Astrocyte of the spinal cord (primary cell): ENCODE data around the gene SF1.

Source experiments
- DNase-seq: peaks from one replicate; pipeline ENCODE4 v3.0.0; 2011; ENCODE audit warnings: low read depth, low spot score
- H3K4me3 ChIP-seq: 2 replicates; pipeline ENCODE4 v1.5.1; 2011; ENCODE audit warnings: low read depth, mild to moderate bottlenecking, low read length, moderate library complexity
- CTCF ChIP-seq: IDR thresholded peaks from 2 replicates; pipeline ENCODE4 v1.5.1; 2012; ENCODE audit warnings: low read depth, mild to moderate bottlenecking, low read length, inconsistent platforms
- in situ Hi-C: cut with HindIII; loops from 2 replicates; pipeline ENCODE4 v1.10.0; 2017; ENCODE audit warnings: low sequenced_read_pairs

The SF1 gene

GRCh38 chr11:64728757-64729365, 49.5 kb downstream of the SF1 start:
- DNase-seq: no peak
- in situ Hi-C loops: no loop called here
- no peak for TF ChIP-seq CTCF
- H3K4me3 ChIP-seq: no peak overlapping the region

- no peak for DNase-seq
- H3K4me3 ChIP-seq: no peak overlapping the region
- TF ChIP-seq CTCF: no peak
- in situ Hi-C loops: no loop called here
These were observed 51.3 kb downstream of the SF1 start for GRCh38 chr11:64726867-64727530.

- in situ Hi-C loops: no loop called here
- H3K4me3 ChIP-seq: no peak overlapping the region
- no peak for TF ChIP-seq CTCF
- no peak for DNase-seq
These were observed 52.1 kb downstream of the SF1 start for GRCh38 chr11:64726211-64726641.

GRCh38 chr11:64724863-64725532, 53.3 kb downstream of the SF1 start:
- no peak for TF ChIP-seq CTCF
- in situ Hi-C loops: no loop called here
- no peak overlapping the region for H3K4me3 ChIP-seq
- DNase-seq: no peak

GRCh38 chr11:64723907-64724862, 54.2 kb downstream of the SF1 start:
- in situ Hi-C loops: no loop called here
- no peak for TF ChIP-seq CTCF
- no peak overlapping the region for H3K4me3 ChIP-seq
- no peak for DNase-seq
